GM12875 (cell line): Measurements from ENCODE around the gene GRP.

ENCODE experiments used
- H3K4me3 ChIP-seq: one replicate; pipeline ENCODE4 v1.5.1; 2011; ENCODE audit warnings: low read depth, low read length, control low read depth
- CTCF ChIP-seq: IDR thresholded peaks from 2 replicates; pipeline ENCODE4 v1.5.1; 2011; ENCODE audit warnings: low read depth, mild to moderate bottlenecking, control low read depth, inconsistent platforms, low read length, moderate library complexity, borderline replicate concordance; ENCODE audit not compliant: insufficient read depth

The GRP gene

GRCh38 chr18:59268127-59268720 is 48.3 kb downstream of the GRP start:
- no peak for TF ChIP-seq CTCF
- no peak overlapping the region for H3K4me3 ChIP-seq

DNA sequence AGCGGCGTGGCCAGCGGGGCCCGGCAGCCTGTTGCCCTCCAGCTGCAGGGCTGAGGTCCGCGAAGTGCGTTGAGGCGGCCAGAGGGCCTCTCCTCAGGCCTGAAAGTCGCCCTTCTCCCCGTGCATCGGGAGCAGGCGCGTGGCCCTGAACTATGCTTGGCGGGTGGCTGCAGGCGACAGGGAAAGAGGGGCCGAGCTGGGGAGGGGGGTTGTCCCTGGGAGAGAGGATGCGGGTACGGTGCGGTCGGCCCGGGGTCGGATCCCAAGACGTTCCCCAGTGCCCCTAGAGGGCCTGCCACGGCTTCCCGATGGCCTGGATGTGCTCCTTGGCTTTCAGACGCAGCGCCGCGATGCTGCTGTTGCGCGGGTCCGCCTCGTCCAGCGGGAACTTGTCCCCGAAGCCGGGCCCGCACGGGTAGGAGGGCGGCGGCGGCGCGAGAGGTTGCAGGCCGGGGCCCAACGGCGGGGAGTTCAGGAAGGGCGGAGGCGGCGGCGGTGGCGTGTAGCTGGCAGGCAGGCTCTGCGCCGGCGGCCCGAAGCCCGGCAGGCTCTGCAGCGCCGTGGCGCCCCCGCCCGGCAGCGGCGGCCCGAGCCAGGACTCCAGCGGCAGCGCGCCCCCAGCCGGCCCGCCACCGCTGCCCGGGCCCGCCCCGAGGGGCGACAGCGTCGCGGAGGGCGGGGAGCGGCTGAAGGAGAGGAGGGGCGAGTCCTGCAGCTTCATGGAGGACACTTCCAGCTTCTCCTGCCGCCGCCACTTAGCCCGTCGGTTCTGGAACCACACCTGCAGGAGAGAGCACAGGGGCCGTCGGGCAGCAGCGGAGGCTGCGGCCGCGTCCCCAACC is 49.0 kb downstream of the GRP start:
- no peak overlapping the region for H3K4me3 ChIP-seq
- no peak; the same call in 1 of the 2 replicates for TF ChIP-seq CTCF

DNA sequence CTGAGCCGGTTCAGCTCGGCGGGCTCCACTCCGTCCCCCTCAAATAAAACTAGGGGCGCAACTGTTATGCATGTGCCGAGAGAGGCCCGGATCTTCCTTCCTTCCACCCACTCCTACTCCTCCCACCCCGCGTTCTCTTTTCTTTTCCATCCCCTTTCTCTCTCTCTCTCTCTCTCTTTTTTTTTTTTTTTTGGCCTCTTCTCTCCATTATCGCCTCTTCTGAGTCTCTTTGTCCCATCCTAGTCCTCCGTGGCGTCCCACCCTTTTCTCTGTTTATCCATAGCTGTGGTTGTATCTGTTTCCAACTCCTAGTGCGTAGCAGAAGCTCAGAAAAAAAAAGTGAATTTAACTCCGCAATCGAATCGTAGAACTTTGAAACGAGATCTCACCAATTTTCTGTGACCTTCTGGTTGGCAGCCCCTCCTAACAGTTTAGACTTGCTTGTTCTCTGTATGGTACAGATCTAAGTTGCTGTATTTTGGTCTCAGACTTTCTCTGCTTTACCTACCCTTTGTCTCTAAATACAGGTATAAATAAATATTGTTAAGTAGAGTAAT is 49.7 kb downstream of the GRP start:
- no peak overlapping the region for H3K4me3 ChIP-seq
- TF ChIP-seq CTCF = no peak

DNA sequence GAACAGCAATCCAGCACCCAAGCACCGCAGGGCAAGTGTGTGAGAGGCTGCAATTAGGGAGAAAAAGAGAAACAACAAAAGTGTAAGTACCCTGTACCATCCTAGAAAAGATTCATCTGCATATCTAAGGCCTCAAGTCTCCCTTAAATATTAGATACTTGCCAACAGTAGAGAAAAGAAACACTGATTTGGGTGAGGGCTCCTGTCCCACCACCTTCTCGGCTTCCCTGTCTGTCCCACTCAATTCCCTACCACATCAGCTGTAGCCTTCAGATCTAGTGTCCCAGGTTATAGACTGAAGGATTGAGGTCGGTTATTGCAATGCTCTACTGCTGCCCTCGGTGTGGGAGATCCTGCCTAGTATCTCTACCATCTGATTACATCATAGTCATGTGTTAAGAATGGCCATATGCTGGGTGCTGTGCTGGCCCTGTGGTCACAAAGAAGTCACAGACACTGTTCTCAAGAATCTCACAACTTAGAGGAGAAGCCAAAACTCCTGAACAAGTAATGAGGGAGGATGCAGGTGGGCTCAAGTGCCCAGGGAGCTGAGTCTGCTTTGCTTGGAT is 50.8 kb downstream of the GRP start:
- no peak overlapping the region for H3K4me3 ChIP-seq
- TF ChIP-seq CTCF = no peak

DNA sequence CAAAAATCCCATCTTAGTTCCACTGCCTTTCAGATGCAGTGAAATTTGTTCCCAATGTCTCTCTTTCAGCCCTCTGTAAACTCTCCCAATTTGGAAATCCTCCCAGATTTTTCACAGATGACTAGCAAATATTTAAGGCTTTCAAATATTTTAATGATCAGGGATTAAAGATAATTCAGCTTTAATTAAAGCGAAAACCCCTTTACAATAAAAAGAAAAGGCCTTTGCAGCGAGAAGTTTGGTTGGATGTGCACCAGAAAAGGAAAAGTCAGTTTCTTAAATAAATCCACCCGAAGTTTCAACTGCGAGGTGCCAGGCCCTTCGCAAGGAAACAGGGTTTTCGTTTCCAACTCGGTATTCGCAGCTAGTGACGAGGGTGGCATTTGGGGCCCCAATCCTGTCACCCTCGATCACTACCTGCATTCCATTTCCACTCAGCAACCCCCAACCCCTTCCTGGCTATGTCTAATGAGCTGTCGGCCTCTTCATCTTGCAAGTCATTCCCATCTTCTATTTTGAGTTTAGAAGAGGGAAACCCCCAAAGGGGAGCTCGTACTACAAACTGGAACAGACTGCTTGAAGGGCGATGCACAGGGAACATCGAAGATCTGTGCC is 51.8 kb downstream of the GRP start:
- no peak for TF ChIP-seq CTCF
- H3K4me3 ChIP-seq = no peak overlapping the region

- H3K4me3 ChIP-seq = no peak overlapping the region
- TF ChIP-seq CTCF = no peak
Observed at GRCh38 chr18:59272221-59272888, 52.4 kb downstream of the GRP start.
